ENCODE data around the gene SYCE3.

The SYCE3 gene

DNA sequence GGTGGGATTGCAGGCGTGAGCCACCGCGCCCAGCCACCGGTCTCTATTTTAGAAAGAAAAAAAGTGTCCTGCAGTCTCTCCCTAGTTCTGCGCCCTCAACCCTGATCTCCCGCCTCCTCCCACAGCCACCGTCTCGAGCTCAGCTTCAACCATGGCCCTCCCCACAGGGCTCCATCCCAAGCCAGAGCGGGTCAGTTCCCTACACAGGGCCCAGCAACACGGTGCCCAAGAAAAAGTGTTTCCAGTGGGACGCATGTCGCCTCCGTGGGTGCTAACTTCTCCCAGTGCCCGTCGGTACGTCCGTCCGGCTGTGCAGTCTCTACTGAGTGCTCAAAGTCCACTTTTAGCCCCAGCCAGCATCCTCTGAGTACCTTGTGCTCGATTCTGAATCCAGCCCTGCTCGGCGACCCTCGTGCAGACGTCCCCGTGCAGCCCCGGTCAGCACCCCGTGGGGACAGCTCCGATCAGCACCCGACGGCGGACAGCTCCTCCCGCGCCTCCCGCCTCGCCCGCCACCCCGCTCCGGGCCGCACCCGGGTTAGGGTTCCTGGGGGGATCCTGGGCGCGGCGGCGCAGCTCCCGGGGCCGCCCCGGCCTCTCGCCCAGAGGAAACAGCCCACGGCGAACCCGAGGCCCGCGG is 37.2 kb upstream of the SYCE3 start:
- DNase-seq = no peak

DNA sequence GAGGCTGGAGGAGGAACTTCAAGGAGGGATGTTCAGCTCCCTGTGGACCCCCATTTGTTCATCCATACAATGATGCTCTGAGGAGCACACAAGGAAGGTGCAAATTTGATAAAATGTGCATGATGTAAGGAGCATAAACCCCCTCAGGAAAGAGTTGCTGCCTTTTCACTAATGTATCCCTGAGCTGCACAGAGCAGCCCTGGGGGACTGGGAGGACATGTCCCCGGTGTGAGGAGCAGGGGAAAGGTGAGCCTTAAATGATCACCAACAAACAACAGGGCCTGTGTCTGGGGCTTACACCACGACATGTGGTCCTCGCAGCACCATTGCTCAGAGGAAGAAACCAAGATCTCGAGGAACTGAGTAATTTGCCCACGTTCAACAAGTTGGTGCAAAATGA is 34.4 kb upstream of the SYCE3 start:
- DNase-seq = no peak

DNA sequence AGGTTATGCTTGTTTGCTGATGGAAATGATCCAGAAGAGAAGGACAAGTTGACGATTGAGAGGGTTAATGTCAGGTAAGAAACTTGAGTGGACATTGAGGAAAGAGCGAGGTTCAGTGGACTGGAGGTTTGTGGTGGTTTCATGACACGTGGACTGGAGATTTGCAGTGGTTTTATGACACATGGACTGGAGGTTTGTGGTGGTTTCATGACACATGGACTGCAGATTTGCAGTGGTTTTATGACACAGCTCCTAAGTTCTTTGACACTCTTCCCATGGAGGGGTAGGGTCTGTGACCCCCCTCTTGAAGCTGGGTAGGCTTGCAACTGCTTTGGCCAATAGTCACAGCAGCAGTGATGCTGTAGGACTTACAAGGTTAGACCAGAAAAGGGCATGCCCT is 32.5 kb upstream of the SYCE3 start:
- DNase-seq = no peak

- DNase-seq = no peak
These were observed 24.7 kb upstream of the SYCE3 start for GRCh38 chr22:50587407-50587806.

- no peak for DNase-seq
These were observed 23.7 kb upstream of the SYCE3 start for GRCh38 chr22:50586416-50586815.

DNA sequence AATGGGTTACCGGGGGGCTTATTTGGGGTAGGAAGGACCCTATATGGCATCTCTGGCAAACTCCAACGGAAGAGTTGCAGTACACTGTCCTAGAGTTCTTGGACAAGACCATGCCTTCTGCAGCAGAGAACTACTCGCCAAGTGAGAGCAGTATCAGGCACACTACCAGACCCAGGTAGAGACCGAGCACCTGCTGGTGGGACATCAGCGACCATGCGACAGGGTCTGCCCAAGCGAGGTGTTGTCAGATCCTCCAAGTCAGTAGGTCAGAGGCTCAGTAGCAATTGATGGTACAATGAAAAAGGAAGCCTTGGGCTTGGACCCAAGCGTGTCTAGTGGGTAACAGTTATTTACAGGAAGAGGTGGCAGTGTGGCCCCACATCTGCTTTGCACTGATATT is 23.1 kb upstream of the SYCE3 start:
- no peak for DNase-seq

- no peak for DNase-seq
These were observed 22.5 kb upstream of the SYCE3 start for GRCh38 chr22:50585238-50585637.

DNA sequence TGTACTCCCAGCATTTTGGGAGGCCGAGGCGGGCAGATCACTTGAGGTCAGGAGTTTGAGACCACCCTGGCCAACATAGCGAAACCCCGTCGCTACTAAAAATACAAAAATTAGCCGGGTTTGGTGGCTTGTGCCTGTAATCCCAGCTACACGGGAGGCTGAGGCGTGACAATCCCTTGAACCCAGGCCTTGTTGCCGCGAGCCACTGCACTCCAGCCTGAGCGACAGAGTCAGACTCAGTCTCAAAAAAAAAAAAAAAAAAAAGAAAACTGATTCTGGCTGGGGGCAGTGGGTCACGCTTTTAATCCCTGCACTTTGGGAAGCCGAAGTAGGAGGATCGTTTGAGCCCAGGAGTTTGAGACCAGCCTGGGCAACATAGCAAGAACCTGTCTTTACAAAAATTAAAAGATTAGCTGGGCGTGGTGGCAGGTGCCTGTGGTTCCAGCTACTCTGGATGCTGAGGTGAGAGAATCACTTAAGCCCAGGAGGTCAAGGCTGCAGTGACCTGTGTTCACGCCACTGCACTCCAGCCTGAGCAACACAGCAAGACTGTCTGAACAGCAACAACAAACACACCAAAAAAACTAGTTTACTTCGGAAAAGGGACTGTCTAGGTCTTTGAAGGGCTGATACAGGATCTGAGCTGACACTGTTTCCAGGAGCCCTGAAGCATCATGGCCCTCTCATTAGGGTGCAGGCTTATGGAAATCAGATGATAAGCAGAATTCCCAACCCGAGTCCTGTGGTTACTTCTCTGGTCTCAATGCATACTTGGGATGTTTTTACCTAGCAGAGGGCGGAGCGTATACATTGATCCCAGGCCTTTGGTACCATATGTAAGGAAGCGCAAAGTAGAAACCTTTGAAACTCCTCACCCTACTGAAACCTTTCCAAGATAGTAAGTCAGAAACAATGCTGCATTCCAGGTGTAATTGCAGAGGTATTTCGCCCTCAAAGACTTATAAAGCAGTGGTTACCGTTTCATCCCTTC is 21.7 kb upstream of the SYCE3 start:
- DNase-seq = no peak

GRCh38 chr22:50583294-50583861 is 20.7 kb upstream of the SYCE3 start:
- DNase-seq = no peak

- DNase-seq = peak; percentile 97
These were observed 20.0 kb upstream of the SYCE3 start, which contains the start of gene CHKB for GRCh38 chr22:50582493-50583293. CHKB (minus strand) TSS chr22:50582849; CDS start chr22:50582781, 68 bp downstream.

DNA sequence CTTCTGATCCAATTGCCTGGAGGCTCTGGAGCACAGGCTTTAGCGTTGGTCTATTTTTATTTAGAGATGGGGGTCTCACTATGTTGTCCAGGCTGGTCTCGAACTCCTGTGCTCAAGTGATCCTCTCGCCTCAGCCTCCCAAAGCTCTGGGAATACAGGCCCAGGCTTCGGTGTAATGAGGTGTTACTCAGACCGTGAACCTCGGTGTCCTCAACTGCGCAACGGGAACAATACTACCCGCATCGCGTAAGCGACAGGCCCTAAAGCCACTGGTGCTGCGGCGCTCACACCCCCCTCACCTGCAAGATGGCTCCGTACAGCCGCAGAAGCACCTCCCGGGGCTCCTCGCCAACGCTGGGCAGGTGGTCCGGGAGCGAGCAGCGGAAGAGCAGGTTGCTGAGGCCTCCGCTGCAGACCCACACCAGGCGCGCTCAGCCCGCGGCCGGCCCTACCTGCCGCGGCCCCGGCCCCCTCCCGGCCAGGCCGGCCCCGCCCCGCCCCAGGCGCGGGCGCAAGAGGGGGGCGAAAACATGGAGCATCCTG is 19.3 kb upstream of the SYCE3 start:
- DNase-seq = no peak

GRCh38 chr22:50581031-50581949 is 18.6 kb upstream of the SYCE3 start:
- DNase-seq = no peak

- DNase-seq = no peak
These were observed 17.0 kb upstream of the SYCE3 start for GRCh38 chr22:50579752-50580151.

DNA sequence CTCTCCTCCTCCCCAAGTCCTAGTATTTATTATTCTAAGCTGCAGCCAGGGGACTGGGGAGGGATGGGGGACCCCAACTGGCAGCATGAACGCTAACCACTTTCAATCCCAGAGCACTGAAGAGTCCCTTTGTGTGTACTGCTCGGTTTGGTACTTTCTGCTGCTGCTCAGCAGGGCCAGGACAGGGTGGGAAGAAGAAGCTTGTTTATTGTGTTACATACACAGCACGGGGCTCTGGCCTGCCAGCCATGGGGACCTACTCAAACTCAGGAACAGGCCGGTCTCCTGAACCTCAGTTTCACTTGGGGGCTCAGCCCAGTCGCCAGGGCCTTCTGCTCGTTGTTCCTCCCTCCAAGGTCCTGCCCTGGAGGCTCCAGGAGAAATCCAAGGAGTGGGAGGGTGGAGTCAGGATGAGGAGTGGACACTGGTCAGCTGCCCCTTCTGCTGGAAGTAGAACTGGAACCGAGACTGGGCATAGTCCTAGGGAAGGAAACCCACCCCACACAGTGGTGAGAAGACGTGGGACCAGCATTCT is 16.1 kb upstream of the SYCE3 start:
- DNase-seq = no peak

- no peak for DNase-seq
These were observed 15.5 kb upstream of the SYCE3 start, which contains the start of gene CPT1B for GRCh38 chr22:50577987-50578775. CPT1B (minus strand) TSS chr22:50578427; CDS start chr22:50577915, 512 bp downstream.

GRCh38 chr22:50577697-50577986 is 14.9 kb upstream of the SYCE3 start:
- no peak for DNase-seq

- DNase-seq = no peak
These were observed 14.3 kb upstream of the SYCE3 start for GRCh38 chr22:50576806-50577696.

DNA sequence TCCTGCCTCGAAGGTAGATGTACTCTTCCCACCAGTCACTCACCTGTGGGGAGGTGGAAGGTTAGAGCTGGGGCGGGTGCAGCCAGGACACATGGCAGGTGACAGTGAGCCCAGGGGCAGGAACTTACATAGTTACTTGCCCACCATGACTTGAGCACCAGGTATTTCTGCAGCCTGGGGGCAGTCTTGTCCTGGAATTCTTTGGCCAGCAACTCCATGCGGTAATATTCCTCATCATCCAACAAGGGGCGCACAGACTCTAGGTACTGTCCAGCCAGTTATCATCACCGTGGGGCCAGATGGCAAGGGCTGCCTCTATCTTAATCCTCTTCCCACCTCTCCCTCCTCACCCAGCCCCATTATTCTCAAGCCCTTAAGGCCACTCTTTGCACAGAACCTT is 13.4 kb upstream of the SYCE3 start:
- DNase-seq = peak; percentile 53

DNA sequence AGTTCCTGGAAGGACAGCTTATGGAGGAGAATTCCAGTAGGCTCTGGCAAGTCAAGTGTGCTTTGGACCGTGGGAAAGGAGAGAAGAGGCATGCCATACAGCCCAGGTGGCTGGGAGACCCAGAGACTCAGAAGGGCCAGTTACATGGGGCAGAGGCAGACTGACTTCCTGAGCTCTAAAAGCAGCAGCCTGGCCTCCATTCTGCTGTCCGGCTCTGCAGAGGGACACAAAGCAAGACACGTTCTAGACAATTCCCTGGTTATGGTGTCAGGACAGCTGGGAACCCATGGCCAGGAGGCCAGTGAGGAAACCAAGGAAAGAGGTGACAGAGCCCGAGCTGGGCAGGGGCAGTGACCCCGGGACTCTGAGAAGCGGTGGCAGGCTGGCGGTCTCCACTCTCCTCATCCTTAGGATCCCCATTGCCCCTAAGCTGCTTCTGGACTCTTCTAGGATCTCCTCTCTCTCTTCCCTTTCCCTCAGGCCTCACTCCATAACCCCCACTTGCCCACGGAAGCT is 12.8 kb upstream of the SYCE3 start:
- DNase-seq = no peak

Measured in HCEC 1CT (cell line).